HG03025 (cell line): ENCODE data around the gene IWS1.
"Not testable (repeated sequence)": the region's sequence is repeated elsewhere in the genome, so short reads cannot be mapped to it uniquely, and the experiment has no call there.

ENCODE experiments used
- ATAC-seq: cut with Tn5 transposase; IDR thresholded peaks from one replicate; pipeline ENCODE4 v1.9.1; 2021; ENCODE audit warnings: mild to moderate bottlenecking, moderate library complexity; ENCODE audit not compliant: unreplicated experiment, low FRiP score

The IWS1 gene

DNA sequence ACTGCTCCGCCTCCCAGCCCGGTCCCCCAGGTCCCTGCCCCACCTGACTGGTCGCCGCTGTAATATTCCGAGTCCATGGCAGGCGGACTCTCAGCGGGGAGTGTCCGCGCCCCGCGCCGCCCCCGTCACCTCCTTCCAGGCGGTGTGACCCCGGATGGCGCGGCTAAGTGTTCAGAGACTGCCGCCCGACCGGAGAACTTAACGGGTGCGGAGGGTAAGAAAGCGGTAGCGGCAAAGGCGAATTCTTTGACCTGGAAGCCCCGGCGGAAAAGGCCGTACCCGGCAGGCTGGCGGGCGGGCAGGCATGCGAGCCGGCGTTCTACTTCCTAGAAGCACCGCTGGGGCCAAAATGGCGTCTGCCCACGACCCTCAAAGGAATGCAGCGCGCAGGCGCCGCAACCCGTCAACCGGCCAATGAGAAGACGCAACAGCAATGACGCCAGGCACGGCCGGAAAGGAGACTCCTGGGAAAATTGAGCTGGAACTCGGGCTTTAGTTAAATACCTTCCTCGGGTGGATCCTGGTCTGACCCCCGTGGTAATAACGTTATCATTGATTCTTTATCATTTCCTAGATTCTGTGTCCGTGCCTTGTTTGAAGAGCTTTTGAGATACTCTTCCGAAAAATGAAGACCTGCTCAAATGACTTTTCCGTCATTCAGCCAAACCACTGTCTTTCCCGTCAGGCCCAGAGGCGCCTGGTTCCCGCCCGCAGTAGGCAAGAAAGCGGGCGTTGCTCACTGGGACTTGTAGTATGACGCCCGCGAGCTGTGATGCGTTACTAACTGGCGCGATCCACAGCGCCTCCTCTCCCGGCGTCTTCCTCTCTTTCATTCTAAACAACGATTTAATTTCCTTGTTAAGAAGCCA lies at the start of gene IWS1:
TSS of gene IWS1 (minus strand) at position 358 of the 869 bp plus-strand sequence. CDS start at position 77, 281 bp downstream.
- ATAC-seq = peak; percentile 86

DNA sequence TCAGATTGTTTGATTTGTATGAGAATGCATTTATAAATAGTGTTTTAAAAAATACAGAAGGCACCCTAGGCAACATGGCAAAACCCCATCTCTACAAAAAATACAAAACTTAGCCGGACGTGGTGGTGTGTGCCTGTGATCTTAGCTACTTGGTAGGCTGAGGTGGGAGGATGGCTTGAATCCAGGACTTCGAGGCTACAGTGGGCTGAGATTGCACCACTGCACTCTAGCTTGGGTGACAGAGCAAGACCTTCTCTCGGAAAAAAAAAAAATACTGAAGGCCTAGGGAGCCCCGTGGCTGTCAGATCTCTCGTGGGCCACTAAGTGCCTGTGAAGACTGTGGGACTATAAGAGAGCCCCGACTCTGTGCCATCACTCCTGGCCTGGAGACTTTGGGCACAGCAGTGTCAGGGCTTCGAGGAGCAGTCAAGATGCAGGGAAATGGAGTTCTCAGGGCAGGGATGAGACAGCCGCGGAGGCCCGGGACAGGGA lies 49.7 kb upstream of the IWS1 start:
- no peak for ATAC-seq

DNA sequence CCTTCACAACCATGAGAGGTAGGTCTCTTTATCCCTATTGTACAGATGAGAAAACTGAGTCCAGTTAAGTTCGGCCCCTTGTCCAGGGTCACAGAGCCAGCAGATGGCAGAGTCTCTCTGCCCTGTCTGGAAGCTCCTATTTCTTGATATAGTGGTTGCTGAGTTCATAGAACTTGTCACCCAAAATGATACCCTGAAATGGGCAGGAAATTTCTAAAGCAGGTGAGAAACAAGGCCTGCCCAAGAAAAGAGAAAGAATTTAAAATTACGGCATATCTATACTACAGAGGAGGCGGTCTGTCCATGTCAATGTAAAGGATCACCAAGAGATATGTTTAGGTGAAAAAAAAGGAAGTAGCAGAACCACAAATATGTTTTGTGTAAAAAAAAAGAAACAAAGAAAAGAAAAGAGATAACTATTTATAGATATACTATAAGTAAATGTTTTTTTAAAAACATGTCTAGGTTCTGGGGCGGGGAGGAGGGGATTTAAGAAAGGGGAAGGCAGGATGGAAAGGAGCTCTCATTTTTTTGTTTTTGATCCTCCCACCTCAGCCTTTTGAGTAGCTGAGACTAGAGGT lies 49.0 kb upstream of the IWS1 start:
- no peak for ATAC-seq

DNA sequence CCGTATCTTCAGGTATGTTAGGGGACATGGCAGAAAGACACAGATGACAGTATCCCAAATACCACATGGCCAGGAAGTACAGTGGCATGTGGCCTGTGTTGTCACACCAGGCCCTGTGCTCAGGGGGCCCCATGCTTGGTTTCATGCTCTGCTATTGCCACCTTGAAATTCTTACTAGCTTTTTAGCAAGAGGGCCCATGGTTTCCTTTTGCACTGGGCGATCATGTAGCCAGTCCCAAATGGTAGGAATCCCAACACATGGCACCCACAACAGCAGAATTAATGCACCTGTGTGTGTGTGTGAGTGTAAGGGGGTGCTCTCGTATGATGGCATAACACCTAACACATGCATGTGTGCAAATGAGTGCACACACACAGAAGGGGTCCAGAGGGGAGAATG lies 48.4 kb upstream of the IWS1 start:
- ATAC-seq = no peak

DNA sequence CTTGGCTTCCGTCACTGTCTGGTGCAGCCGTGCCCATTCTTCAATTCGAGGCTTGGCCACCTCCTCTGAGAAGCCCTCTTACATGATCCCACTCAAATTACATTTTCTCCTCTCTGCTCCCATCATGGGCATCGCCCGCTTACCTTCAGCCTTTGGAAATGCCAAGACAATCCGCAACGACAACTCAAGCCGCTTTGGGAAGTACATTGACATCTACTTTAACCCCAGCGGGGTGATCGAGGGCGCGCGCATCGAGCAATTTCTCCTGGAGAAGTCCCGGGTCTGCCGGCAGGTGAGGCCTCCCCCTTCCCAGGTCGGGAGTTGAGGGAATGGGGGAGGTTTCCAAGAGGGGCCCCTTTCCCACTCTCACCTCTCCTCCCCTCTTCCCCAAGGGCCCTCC lies 47.5 kb upstream of the IWS1 start:
- no peak for ATAC-seq

DNA sequence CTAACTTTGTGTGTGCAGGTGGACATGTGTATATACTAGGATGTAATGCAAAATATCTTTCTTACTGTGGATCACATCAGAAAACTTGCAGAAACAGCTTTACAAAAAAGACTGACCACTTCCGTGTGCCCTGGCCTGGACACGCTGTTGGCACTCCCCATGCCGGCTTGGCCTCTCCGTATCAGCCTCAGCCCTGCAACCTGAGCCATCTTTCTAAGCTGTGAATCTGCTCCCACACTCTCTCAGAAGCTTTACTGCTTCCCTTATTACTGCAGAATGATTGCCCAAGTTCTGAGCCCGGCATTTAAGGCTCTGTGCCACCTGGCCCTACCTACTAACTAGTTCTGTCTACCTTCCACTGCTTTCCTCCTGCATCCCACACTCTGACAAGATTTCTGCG lies 47.0 kb upstream of the IWS1 start:
- ATAC-seq = no peak

DNA sequence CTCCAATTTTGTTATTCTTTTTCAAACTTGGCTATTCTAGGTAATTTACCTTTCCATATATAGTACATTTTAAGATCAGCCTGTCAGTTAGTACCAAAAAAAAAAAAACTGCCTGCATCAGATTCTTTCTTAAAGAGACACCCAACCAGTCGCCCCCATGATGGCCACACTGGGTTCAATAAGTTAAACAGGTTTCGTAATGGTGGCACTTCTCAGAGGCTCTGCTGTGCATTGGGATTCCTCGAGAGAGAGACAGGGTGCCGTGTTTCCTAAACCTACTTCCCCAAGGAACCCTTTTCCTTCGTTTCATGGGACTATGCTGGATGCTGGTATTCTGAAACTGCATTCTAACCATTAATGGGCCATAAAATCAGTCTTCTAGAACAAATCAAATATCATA lies 46.6 kb upstream of the IWS1 start:
- no peak for ATAC-seq

DNA sequence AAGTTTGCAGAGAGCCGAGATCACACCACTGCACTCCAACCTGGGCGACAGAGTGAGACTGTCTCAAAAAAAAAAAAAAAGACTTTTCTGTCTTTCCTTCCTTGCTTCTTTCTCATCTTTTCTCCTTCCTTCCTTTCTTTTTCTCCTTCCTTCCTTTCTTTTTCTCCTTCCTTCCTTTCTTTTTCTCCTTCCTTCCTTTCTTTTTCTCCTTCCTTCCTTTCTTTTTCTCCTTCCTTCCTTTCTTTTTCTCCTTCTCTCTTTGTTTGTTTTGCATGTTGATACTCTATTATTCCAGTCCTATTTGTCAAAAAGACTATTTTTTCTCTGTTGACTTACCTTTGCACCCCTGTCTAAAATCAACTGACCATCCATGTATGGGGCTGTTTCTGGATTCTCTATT lies 46.1 kb upstream of the IWS1 start:
- ATAC-seq = not testable (repeated sequence)

DNA sequence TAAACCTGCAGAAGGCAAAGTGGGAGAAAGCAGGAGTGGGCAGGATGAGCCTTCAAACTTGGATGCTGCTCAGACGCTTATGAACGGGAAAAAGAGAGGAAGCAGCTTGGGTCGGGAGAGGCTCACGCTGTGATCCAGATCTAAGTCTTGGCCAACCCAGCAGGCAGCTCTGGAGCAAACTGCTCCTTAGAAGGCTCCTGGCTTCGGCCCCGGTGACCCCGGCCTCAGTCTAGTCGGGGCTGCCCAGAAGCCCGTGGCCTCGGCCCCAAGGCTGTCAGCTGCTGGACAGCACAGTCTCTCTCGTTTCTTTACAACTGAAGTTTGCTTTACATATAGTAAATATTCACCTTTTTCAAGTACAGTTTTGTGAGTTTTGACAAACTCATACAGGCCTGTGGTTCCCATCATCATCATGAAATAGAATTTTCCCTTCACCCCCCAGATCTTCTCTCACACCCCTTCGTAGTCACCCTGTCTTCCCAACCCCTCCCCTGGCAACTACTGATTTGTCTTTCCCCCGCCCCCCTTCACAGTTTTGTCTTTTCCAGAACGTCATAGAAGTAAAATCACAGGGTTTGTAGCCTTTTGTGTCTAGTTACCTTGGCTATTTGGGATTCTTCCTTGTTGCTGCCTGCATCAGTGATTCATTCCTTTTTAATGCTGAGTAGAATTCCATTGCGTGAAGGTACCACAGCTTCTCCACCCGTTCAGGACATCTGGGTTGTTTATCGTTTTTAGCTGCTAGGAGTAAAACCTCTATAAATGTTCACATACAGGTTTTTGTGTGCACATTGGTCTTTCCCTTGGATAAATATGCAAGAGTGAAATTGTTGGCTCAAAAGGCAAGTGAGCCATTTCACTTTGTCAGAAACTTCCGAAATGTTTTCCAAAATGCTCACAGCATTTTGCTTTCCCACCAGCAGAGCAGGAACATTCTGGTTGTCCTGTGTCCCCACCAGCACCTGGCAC lies 44.3 kb upstream of the IWS1 start:
- no peak for ATAC-seq

DNA sequence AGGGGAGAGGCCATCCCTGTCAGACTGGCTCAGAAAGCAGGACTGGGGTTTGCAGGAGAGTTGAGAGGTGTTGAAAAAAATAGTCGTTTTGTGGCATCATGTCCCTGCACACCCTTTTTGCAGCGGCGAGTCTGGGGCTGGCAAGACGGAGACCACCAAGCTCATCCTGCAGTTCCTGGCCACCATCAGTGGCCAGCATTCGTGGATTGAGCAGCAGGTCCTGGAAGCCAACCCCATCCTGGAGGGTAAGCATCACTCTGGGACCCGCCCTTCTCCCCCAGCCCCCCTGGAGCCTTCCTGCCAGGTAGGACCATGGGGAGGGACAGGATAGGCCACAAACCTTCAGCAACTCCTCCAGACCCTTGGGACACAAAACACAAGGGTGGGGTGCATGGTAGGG lies 43.4 kb upstream of the IWS1 start:
- ATAC-seq = no peak

DNA sequence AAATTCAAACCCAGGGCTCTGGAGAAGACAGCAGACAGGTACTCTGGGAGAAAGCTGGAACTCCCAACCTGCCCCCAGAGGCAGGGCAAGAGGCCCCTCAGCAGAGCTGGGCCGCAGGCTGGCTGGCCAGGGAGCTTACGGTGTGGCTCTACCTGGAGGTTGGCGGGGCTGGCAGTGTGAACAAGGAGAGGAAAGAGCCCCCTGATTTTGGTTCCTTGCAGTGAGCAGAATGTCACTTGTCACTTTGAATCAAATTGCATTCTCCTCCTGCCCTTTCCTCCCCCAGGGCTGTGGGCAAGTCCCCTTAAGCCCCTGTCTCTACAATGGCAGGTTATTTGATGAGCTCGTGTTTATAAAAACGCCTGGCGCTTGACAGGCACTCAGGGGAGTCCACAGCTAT lies 41.8 kb upstream of the IWS1 start:
- ATAC-seq = no peak

DNA sequence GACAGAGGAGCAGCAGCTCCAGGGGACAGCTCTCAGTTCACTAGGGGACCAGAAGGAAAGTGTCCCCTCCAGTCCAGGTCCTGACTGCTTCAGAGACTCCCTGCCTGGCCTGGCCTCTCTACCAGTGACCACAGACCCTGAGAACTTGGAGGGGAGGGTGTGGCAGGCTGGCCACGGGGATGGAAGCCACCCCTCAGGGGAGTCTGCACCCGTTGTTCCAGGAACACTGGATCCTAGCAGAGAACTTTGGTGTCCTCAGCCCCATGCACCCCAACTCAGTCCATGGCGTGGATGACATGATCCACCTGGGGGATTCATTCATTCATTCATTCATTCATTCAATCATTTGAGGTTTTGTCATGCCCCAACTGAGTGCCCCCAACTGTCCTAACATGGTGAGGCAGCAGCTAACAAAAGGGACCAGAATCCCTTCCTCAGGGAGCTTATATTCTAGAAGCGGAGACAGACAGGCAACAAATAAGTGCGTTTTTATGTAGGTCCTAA lies 41.1 kb upstream of the IWS1 start:
- ATAC-seq = no peak

DNA sequence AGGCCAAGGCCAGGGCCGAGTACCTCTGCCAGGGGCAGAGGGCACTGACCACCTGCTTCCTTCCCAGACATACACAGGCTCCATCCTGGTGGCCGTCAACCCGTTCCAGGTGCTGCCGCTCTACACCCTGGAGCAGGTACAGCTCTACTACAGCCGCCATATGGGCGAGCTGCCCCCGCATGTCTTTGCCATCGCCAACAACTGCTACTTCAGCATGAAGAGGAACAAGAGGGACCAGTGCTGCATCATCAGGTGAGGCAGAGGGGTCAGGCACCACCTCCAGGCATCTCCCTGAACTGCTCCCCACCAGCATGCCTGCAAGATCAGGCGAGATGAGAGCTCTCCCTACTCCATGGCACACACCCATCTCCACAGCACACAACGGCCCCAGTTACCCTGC lies 40.3 kb upstream of the IWS1 start:
- no peak for ATAC-seq

DNA sequence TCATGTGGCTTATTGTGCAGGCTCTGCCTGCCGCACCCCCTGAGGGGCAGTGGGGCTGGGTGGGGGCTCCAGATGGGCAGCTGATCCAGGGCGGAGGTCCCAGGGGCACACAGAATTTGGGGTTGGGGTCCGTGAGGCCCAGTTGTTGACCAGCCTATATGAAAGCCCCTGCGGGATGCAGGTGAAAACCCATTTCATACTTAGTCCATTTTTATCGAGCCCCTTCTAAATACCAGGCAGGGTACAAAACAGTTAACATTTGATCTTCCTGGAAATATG lies 39.8 kb upstream of the IWS1 start:
- ATAC-seq = no peak

DNA sequence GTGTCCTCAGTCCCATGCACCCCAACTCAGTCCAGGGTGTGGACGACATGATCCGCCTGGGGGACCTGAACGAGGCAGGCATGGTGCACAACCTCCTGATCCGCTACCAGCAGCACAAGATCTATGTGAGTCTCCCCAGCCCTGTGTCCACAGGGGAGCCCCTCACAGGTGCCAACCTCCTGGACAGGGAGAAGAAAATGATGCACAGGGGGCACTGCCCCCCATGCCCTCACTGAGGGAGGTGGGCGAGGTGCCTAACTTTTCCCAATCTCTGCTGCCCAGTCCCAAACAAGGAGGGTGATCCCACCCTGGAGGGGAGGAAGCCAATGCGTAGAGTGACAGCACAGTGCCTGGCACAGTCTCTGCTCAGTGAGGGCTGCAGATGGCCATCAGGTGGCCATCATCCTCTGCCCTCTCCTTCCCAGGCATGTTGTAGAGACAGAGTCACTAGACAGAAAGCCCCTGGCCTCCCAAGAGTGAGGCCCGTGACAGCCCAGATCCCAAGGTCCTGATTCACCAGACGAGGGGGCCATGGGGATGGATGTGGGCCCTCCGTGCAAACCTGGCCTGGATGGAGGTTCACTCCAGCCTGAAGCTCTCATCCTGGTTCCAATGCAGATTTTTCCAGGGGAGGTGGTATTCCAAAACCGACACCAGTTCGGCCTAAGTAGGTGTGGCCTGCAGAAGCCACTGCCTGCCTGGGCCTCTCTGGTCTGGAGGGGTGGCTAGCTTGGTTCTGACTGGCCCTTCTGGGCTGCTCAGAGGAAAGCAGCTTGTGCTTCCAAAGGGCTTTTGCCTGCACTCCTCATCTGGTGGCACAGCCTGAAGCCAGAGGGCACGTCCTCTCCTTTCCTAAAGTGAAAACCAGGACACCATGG lies 39.2 kb upstream of the IWS1 start:
- no peak for ATAC-seq

DNA sequence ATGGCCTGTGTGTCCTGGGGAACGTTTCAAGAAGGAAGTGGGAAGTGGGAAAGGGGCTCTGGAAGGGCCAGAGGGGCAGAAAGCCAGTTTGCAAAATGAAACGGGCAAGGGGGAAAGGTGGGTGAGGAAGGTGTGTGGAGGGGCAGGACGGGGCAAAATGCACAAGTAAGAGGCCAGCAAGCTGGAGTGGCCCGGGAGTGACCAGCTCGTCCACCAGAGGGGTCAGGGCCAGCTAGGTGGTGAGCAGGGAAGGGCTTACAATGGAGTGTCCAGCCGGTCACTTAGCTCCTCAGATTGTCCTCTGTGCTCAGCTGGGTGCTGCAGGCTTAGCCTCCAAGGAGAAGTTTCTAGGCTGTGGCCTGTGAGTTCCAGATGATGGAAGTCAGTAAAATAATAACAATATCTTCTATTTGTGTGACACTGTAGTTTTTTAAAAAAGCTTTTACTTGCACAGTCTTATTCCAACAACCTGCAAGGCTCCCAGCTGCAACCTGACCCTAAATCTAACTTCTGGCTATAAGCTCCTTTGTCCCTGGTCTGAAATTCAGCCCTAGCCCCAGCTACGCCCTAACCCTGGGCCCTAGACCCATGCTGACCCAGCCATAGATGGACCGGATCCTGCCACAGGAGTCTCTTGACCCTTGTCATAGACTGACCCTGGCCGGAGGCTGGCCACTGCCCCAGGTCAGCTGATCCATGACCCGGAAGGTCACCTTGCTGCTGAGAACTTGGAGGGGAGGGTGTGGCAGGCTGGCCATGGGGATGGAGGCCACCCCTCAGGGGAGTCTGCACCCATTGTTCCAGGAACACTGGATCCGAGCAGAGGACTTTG lies 38.4 kb upstream of the IWS1 start:
- no peak for ATAC-seq

DNA sequence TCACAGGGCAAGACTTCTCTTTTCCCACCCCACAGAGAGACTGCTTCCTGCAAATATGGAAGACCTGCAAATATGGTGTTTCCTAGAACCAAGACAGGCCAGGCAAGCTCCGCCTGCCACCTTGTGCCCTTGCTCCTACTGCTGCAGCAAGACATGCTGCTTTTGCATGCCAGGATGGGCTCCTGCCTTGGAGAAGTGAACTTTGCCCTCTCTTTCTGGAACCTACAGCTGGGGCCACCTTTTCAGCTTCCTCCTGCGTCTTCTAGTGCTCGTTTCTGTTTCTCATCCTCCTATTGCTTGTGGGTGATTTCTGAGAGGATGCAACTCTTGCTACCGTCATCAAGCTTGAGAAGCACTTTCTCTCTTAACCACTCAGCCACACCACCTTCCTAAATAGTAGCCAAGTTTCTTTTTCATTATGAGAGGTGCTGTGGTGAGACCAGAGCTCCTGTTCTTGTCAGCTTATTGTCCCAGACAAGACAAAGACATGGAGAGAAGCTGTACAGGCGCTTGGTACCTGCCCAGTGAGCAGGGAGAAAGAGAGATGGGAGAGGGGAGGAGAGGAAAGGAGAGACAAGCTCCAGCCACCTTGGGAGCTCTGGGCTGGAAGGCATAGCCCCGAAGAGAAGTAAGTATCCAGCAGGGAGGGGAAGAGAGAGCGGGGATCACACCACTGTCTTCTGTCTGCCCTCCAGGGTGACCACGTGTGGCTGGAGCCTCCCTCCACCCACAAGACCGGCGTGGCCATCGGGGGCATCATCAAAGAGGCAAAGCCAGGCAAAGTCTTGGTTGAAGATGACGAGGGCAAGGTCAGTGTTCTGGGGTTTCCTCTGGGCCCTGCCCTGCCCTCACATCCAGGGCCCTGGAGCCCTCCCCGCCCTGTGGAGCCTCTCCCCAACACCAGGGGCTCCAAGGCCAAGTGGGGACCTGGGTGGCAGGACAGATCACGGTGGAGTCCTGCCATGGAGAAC lies 37.5 kb upstream of the IWS1 start:
- peak; percentile 88 for ATAC-seq

DNA sequence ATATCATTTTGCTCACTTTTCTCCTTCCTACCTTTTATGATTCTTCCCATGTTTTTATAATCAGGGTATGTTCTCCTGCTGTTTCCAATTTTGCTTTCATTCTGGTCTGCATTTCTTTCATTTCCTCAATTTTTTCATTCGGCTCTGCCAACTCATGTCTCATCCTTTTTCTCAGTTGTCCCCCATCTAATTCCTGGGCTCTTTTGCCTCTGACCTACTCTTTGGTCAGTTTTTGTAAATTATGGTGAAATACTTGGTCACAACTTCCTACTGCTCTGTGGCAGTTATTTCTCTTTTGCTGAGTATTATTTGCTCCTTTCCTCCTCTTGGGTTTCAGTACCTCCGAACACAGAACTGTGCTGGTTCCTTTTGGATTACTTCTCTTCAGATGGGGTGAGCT lies 36.6 kb upstream of the IWS1 start:
- ATAC-seq = peak; percentile 3
